K562 (cell line): ENCODE measurements around the gene AMFR. TPM values are rescaled to one million over a fixed set of nuclear protein-coding genes. Genes with fewer than 3 reads are reported as not detected.
A peak's percentile ranks its signal among the peaks of the same experiment; 100 is the strongest.

Experiments used
- BHLHE40 ChIP-seq: IDR thresholded peaks from 2 replicates; pipeline ENCODE4 v1.6.1; 2011; ENCODE audit warnings: low read length, improper control_type of control experiment
- C11orf30 ChIP-seq: fragments of 450-650 bp; IDR thresholded peaks from 2 replicates; pipeline ENCODE4 v1.6.1; 2016; ENCODE audit warnings: low read depth, mild to moderate bottlenecking
- CEBPB ChIP-seq: fragments of 450-650 bp; IDR thresholded peaks from 2 replicates; pipeline ENCODE4 v1.6.1; 2016; ENCODE audit warnings: missing genetic modification characterization, missing compliant biosample characterization
- COPS2 ChIP-seq: fragments of 450-650 bp; conservative IDR thresholded peaks from 2 replicates; pipeline ENCODE4 v1.6.1; 2016; ENCODE audit warnings: mild to moderate bottlenecking, moderate library complexity
- CTBP1 ChIP-seq: fragments of 450-650 bp; IDR thresholded peaks from 2 replicates; pipeline ENCODE4 v1.6.1; 2016; ENCODE audit warnings: borderline replicate concordance
- EHMT2 ChIP-seq: fragments of 450-650 bp; IDR thresholded peaks from 2 replicates; pipeline ENCODE4 v1.6.1; 2018; ENCODE audit warnings: antibody characterized with exemption
- HCFC1 ChIP-seq: IDR thresholded peaks from 2 replicates; pipeline ENCODE4 v1.6.1; 2012; ENCODE audit warnings: low read depth, low read length, improper control_type of control experiment
- MEF2D ChIP-seq: conservative IDR thresholded peaks from 2 replicates; pipeline ENCODE4 v1.6.1; 2016; ENCODE audit warnings: low read depth, missing genetic modification characterization, missing compliant biosample characterization
- MTF1 ChIP-seq: fragments of 250-450 bp; sonication (Bioruptor Pico); IDR thresholded peaks from 2 replicates; pipeline ENCODE4 v1.9.0; 2021; ENCODE audit warnings: moderate library complexity, mild to moderate bottlenecking, inconsistent platforms, borderline replicate concordance
- NCOA1 ChIP-seq: fragments of 450-650 bp; IDR thresholded peaks from 2 replicates; pipeline ENCODE4 v1.6.1; 2016; ENCODE audit warnings: low read depth
- PHF20 ChIP-seq: fragments of 450-650 bp; IDR thresholded peaks from 2 replicates; pipeline ENCODE4 v1.6.1; 2018; ENCODE audit not compliant: partially characterized antibody
- SP1 ChIP-seq: sonication (generic); formaldehyde crosslinking; IDR thresholded peaks from 2 replicates; pipeline ENCODE4 v1.8.1; 2022; ENCODE audit warnings: mild to moderate bottlenecking, missing genetic modification reagents
- SUPT5H ChIP-seq: fragments of 450-650 bp; IDR thresholded peaks from 2 replicates; pipeline ENCODE4 v1.6.1; 2016
- TAF1 ChIP-seq: IDR thresholded peaks from 2 replicates; pipeline ENCODE4 v1.6.1; 2011; ENCODE audit warnings: mild to moderate bottlenecking, low read length, moderate library complexity; ENCODE audit not compliant: insufficient read depth, control insufficient read depth, severe bottlenecking; ENCODE audit errors: extremely low read depth
- TEAD1 ChIP-seq, 2 experiments: fragments of 450-650 bp in 1 of 2; sonication (generic) in 1 of 2; formaldehyde crosslinking; IDR thresholded peaks; 2 replicates each; pipeline versions ENCODE4 v1.4.0 to v1.8.0; 2020 to 2022; ENCODE audit warnings: mild to moderate bottlenecking in 2 of 2, missing genetic modification reagents in 1 of 2
- ZBED1 ChIP-seq: IDR thresholded peaks from 2 replicates; pipeline ENCODE4 v1.6.1; 2014
- ZFX ChIP-seq: sonication (generic); formaldehyde crosslinking; IDR thresholded peaks from 2 replicates; pipeline ENCODE4 v1.8.0; 2022; ENCODE audit warnings: mild to moderate bottlenecking, missing genetic modification reagents, moderate library complexity
- ZNF408 ChIP-seq: fragments of 250-450 bp; sonication (Bioruptor Pico); IDR thresholded peaks from 2 replicates; pipeline ENCODE4 v1.4.0; 2020; ENCODE audit warnings: low read depth, mild to moderate bottlenecking, moderate library complexity
- ZNF57 ChIP-seq: fragments of 450-650 bp; formaldehyde crosslinking; IDR thresholded peaks from 2 replicates; pipeline ENCODE4 v1.4.0; 2020; ENCODE audit warnings: mild to moderate bottlenecking, moderate library complexity
- polyA plus RNA-seq, 8 experiments: library from polyadenylated mRNA; depleted of rRNA in 4 of 8; stranded (reverse) in 5 of 8; unstranded in 3 of 8; fragments of >200 nt; fragmentation: Nextera tagmentation in 2 of 8; fragmentation: Illumina TruSeq in 1 of 8; extraction: Ambion mirVana in 2 of 8; extraction: Trizol in 1 of 8; gene quantifications; 2 replicates each; pipeline versions ENCODE4 v1.2.1 to v1.2.3, GENCODE V29; 2011 to 2014; ENCODE audit warnings: inconsistent platforms in 1 of 8, missing spikeins in 1 of 8
- total RNA-seq, 7 experiments: library from RNA; depleted of rRNA in 6 of 7; stranded (reverse); fragments of >200 nt in 6 of 7; fragmentation: Illumina TruSeq in 2 of 7; extraction: Trizol in 2 of 7; gene quantifications; 2 replicates each; pipeline versions ENCODE4 v1.2.1 to v1.2.3, GENCODE V29; 2011 to 2021; ENCODE audit warnings: low replicate concordance in 1 of 7
- TF ChIP-seq, protein P1 (sequence below): sonication (generic); formaldehyde crosslinking; IDR thresholded peaks from 2 replicates; pipeline ENCODE4 v1.8.0; 2022; ENCODE audit warnings: mild to moderate bottlenecking, missing genetic modification reagents
- TF ChIP-seq, protein P2 (sequence below): fragments of 250-450 bp; sonication (Bioruptor Pico); IDR thresholded peaks from 2 replicates; pipeline ENCODE4 v1.4.0; 2020; ENCODE audit warnings: mild to moderate bottlenecking, moderate library complexity
- TF ChIP-seq, protein P3 (sequence below): conservative IDR thresholded peaks from 2 replicates; pipeline ENCODE4 v1.6.1; 2011; ENCODE audit warnings: low read depth, mild to moderate bottlenecking, low read length; ENCODE audit not compliant: control insufficient read depth
- TF ChIP-seq, protein P4 (sequence below): fragments of 450-650 bp; formaldehyde crosslinking; IDR thresholded peaks from 2 replicates; pipeline ENCODE4 v1.4.0; 2020; ENCODE audit warnings: mild to moderate bottlenecking, moderate library complexity

The AMFR gene
- total and polyA plus RNA-seq, 9 of the 15 experiments (the other 6 are each of a cell fraction or from before 2014, with no cell fraction given) = 15.6 to 113 (median 58.4) TPM

DNA sequence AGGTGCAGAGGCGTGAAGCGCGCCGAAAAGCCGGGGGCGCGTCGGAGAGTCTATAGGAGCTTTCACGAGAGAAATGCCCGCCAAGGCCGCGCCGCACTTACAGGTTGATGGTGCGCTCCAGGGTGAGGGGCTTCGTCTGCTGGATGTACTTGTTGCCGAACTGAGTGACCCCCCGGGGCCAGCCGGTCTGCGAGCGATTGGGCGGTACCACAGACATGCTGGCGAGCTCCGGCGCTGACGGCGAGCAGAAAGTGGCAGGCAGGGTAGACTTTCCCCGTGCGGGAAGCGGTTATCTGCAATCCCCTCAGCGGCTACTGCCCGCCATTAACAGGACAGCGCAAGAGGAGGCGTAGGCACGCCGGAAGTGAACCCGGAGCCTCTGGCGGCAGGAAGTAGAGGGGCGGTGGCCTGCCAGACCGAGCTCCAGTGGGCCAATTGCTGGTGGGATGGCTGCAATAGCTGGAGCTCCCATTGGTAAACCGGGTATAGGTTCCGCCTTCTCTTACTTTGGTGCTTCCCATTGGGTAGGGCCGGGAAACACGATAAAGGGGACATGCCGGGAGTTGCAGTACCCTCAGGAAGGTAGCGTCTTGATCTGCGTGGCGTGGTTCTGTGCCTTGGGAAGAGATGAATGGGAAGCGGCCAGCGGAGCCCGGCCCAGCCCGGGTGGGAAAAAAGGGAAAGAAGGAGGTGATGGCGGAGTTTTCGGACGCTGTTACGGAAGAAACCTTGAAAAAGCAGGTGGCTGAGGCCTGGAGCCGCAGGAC is 25.8 kb upstream of the AMFR start, which contains the start of the genes NUDT21 and OGFOD1 (continued):
- peak; percentile 57 for TF ChIP-seq PHF20
- no peak for TF ChIP-seq EHMT2
- peak in 1 of 2 experiments; percentile 79; a peak in 2 of 4 replicates for TF ChIP-seq TEAD1 (CRISPR knock-in tag; IDR thresholded peaks at IDR 0.05)
- peak; percentile 40; the same call in 1 of the 2 replicates for TF ChIP-seq CTBP1
- TF ChIP-seq TAF1 = peak; percentile 79
- TF ChIP-seq SUPT5H = peak; percentile 88
- TF ChIP-seq, protein P1, sequence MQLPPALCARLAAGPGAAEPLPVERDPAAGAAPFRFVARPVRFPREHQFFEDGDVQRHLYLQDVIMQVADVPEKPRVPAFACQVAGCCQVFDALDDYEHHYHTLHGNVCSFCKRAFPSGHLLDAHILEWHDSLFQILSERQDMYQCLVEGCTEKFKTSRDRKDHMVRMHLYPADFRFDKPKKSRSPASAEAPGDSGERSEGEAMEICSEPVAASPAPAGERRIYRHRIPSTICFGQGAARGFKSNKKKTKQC (CRISPR knock-in tag) = peak; percentile 73
- TF ChIP-seq CEBPB (tag) = 0 out of 2 replicates have a peak, but pooled peaks have one; percentile 24
- peak; percentile 81 for TF ChIP-seq ZFX (CRISPR knock-in tag)
- TF ChIP-seq, protein P2, sequence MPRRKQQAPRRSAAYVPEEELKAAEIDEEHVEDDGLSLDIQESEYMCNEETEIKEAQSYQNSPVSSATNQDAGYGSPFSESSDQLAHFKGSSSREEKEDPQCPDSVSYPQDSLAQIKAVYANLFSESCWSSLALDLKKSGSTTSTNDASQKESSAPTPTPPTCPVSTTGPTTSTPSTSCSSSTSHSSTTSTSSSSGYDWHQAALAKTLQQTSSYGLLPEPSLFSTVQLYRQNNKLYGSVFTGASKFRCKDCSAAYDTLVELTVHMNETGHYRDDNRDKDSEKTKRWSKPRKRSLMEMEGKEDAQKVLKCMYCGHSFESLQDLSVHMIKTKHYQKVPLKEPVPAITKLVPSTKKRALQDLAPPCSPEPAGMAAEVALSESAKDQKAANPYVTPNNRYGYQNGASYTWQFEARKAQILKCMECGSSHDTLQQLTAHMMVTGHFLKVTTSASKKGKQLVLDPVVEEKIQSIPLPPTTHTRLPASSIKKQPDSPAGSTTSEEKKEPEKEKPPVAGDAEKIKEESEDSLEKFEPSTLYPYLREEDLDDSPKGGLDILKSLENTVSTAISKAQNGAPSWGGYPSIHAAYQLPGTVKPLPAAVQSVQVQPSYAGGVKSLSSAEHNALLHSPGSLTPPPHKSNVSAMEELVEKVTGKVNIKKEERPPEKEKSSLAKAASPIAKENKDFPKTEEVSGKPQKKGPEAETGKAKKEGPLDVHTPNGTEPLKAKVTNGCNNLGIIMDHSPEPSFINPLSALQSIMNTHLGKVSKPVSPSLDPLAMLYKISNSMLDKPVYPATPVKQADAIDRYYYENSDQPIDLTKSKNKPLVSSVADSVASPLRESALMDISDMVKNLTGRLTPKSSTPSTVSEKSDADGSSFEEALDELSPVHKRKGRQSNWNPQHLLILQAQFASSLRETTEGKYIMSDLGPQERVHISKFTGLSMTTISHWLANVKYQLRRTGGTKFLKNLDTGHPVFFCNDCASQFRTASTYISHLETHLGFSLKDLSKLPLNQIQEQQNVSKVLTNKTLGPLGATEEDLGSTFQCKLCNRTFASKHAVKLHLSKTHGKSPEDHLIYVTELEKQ (CRISPR knock-in tag) = no peak
- peak; percentile 8; the same call in 1 of the 2 replicates for TF ChIP-seq BHLHE40
- TF ChIP-seq NCOA1 = peak; percentile 10; the same call in 1 of the 2 replicates
- TF ChIP-seq HCFC1 = peak; percentile 73; the same call in 1 of the 2 replicates
- no peak for TF ChIP-seq ZNF408 (CRISPR knock-in tag)
- TF ChIP-seq, protein P3, sequence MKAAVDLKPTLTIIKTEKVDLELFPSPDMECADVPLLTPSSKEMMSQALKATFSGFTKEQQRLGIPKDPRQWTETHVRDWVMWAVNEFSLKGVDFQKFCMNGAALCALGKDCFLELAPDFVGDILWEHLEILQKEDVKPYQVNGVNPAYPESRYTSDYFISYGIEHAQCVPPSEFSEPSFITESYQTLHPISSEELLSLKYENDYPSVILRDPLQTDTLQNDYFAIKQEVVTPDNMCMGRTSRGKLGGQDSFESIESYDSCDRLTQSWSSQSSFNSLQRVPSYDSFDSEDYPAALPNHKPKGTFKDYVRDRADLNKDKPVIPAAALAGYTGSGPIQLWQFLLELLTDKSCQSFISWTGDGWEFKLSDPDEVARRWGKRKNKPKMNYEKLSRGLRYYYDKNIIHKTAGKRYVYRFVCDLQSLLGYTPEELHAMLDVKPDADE = peak; percentile 19; the same call in 1 of the 2 replicates
- TF ChIP-seq, protein P4, sequence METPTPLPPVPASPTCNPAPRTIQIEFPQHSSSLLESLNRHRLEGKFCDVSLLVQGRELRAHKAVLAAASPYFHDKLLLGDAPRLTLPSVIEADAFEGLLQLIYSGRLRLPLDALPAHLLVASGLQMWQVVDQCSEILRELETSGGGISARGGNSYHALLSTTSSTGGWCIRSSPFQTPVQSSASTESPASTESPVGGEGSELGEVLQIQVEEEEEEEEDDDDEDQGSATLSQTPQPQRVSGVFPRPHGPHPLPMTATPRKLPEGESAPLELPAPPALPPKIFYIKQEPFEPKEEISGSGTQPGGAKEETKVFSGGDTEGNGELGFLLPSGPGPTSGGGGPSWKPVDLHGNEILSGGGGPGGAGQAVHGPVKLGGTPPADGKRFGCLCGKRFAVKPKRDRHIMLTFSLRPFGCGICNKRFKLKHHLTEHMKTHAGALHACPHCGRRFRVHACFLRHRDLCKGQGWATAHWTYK (CRISPR knock-in tag) = peak; percentile 14; the same call in 1 of the 2 replicates
- peak; percentile 79 for TF ChIP-seq SP1 (CRISPR knock-in tag)
- TF ChIP-seq C11orf30 = peak; percentile 77
- TF ChIP-seq ZBED1 = no peak
- TF ChIP-seq COPS2 = no peak
- no peak for TF ChIP-seq MTF1 (CRISPR knock-in tag)
- TF ChIP-seq MEF2D (tag) = no peak
- TF ChIP-seq ZNF57 (CRISPR knock-in tag) = no peak
